Mammary epithelial cell (primary cell): ENCODE measurements around the gene DSTN.
A peak's percentile ranks its signal among the peaks of the same experiment; 100 is the strongest.

Experiments used
- EZH2 ChIP-seq: IDR thresholded peaks from 2 replicates; pipeline ENCODE4 v1.6.1; 2012; ENCODE audit warnings: low read length, inconsistent platforms, borderline replicate concordance
- TF ChIP-seq, protein P1 (sequence below), 2 donors: IDR thresholded peaks in 1 of 2; conservative IDR thresholded peaks in 1 of 2; 2 replicates each; pipeline ENCODE4 v1.5.1; 2011 to 2012; ENCODE audit warnings: inconsistent platforms in 2 of 2, low read length in 2 of 2, mild to moderate bottlenecking in 2 of 2, control low read depth in 1 of 2, low read depth in 1 of 2; ENCODE audit not compliant: insufficient read depth in 1 of 2; ENCODE audit errors: extremely low read depth in 1 of 2

DNA sequence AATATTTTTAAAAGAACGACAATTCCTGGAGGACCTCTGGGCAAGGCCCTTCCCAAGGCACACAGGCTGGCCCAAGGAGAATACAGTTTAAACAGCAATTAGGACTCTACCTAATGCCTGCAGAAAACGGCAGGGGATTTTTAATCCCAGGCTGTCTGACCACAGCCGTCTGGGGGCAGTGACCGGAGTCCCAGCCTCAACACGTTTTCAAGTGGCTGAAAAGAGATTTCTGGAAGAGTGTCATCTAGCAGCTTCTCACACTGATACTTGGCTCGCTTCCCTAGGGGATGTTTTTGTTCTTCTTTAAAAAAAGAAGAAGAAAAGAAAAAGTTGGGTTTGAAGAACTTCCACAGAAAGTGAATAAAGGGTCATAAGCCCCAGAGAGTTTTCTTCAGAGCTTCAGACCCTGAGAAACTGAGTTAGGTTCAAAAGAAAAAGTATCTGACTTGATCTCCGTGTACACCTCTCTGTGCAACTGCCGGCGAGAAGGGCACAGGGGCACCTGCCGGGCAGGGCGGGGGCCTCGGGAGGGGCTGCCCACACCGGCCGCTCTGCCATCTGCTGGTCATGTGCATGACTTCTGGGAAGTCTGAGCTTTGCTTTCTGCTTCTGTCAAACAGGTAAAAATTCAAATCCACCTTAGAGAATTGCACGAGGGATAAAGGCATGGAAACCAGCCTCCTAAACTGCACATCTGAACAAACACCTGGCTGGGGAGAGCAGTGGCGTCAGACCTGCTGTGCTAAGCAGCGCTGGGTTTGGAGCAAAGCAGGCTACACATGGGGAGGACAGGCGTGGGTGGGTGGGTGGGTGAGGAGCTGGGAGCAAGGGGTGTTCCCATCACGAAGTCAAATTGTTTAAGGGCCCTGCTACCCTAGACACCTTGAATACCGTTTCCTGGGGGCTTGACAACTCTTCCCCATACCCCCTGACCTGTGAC lies 79.2 kb downstream of the DSTN start:
- TF ChIP-seq, protein P1, sequence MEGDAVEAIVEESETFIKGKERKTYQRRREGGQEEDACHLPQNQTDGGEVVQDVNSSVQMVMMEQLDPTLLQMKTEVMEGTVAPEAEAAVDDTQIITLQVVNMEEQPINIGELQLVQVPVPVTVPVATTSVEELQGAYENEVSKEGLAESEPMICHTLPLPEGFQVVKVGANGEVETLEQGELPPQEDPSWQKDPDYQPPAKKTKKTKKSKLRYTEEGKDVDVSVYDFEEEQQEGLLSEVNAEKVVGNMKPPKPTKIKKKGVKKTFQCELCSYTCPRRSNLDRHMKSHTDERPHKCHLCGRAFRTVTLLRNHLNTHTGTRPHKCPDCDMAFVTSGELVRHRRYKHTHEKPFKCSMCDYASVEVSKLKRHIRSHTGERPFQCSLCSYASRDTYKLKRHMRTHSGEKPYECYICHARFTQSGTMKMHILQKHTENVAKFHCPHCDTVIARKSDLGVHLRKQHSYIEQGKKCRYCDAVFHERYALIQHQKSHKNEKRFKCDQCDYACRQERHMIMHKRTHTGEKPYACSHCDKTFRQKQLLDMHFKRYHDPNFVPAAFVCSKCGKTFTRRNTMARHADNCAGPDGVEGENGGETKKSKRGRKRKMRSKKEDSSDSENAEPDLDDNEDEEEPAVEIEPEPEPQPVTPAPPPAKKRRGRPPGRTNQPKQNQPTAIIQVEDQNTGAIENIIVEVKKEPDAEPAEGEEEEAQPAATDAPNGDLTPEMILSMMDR (conservative IDR thresholded peaks at IDR 0.05 in 1 of 2, IDR thresholded peaks at IDR 0.05 in 1 of 2; ENCODE audit: extremely low read depth in 1 of 2, insufficient read depth in 1 of 2, low read depth in 1 of 2, low read length in 2 of 2): peak; percentile 24 to 56
- no peak for TF ChIP-seq EZH2
